ENCODE results near the gene KCNK18.

DNA sequence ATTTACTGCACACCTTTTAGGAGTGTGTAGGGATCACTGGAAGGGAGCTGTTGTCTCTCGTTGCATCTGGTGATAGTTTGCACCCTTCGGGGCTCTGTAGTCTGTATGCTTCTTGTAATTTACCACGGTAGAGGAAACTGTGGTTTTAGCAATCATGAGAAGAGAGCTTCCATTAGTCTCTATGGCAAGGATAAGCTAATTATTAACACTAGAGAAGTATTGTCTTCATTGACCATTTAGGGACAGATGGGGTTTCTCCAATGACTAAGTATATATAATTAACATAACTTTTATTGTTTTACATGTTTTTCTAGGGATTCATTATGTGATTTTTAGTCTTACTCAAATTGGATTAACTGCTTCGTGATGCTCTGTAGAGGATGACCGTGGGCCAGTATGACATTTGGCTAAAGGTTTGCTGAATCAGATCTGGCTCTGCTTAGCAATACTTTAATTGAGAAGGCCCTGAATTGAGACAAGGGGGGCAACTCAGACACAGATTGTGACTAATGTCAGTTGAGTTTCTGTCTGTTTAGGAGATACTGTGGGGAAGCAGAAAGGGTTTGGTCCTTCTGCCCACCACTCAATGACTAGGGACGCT, 52.3 kb downstream of the KCNK18 start:
- TF ChIP-seq, protein P1, sequence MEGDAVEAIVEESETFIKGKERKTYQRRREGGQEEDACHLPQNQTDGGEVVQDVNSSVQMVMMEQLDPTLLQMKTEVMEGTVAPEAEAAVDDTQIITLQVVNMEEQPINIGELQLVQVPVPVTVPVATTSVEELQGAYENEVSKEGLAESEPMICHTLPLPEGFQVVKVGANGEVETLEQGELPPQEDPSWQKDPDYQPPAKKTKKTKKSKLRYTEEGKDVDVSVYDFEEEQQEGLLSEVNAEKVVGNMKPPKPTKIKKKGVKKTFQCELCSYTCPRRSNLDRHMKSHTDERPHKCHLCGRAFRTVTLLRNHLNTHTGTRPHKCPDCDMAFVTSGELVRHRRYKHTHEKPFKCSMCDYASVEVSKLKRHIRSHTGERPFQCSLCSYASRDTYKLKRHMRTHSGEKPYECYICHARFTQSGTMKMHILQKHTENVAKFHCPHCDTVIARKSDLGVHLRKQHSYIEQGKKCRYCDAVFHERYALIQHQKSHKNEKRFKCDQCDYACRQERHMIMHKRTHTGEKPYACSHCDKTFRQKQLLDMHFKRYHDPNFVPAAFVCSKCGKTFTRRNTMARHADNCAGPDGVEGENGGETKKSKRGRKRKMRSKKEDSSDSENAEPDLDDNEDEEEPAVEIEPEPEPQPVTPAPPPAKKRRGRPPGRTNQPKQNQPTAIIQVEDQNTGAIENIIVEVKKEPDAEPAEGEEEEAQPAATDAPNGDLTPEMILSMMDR (IDR thresholded peaks at IDR 0.05), result no peak
- TF ChIP-seq POLR2A (IDR thresholded peaks at IDR 0.05), result no peak
